Measurements from ENCODE around the gene ITPKB. TPM values are rescaled to one million over a fixed set of nuclear protein-coding genes. Genes with fewer than 3 reads are reported as not detected.

The ITPKB gene
- polyA plus RNA-seq (2011; rRNA removed) (2.8 and 3.0 TPM in 2 replicates), polyA minus RNA-seq (2011; rRNA and poly(A)+ RNA removed) (7.9 and 9.4 TPM in 2 replicates)

GRCh38 chr1:226738995-226739695, at the start of gene ITPKB:
ITPKB (minus strand) TSS chr1:226739282; CDS start chr1:226737458, 1,824 bp downstream.
- peaks cover 2% of the 10 kb centered on the region for H3K27me3 ChIP-seq (ENCODE audit: control insufficient read depth, insufficient read depth, low read length)
- TF ChIP-seq CTCF (IDR thresholded peaks at IDR 0.05; ENCODE audit: low read depth, low read length) = no peak
- DNase-seq (ENCODE audit: low read depth, low spot score) = peak; percentile 38
- ChIA-PET CTCF (interaction anchor here (0.7 to 1.0 kb wide), 5 partner anchors 10 to 106 kb away, joined by 3 to 7 read pairs (median 4); no protein-coding TSS in a partner anchor), POLR2A (interaction anchor here (0.6 to 1.1 kb wide), 3 partner anchors 67 to 292 kb away, joined by 3 to 4 read pairs (median 3); no protein-coding TSS in a partner anchor)
- peak within 1 kb of the TSS; percentile 72 for H3K4me3 ChIP-seq (ENCODE audit: low read depth, low read length)
- peak within 1 kb of the TSS; percentile 21 for H3K27ac ChIP-seq (ENCODE audit: low read depth, low read length)
- H3K9me3 ChIP-seq (ENCODE audit: control insufficient read depth, insufficient read depth, low read length) = peaks cover 7% of the 10 kb centered on the region

GRCh38 chr1:226787638-226788037, 48.6 kb upstream of the ITPKB start:
- POLR2A ChIA-PET = no interaction called here
- Histone ChIP-seq H3K9me3 (ENCODE audit: control insufficient read depth, insufficient read depth, low read length) (no peaks in the 10 kb centered on the region), H3K4me3 (ENCODE audit: low read depth, low read length) (no peak overlapping the region), H3K27me3 (ENCODE audit: control insufficient read depth, insufficient read depth, low read length) (peaks cover 15% of the 10 kb centered on the region), H3K27ac (ENCODE audit: low read depth, low read length) (no peak overlapping the region)
- DNase-seq (ENCODE audit: low read depth, low spot score) = no peak
- CTCF ChIA-PET = no interaction called here
- no peak for TF ChIP-seq CTCF (IDR thresholded peaks at IDR 0.05; ENCODE audit: low read depth, low read length)

- CTCF ChIA-PET = no interaction called here
- POLR2A ChIA-PET = no interaction called here
- no peak for DNase-seq (ENCODE audit: low read depth, low spot score)
- TF ChIP-seq CTCF (IDR thresholded peaks at IDR 0.05; ENCODE audit: low read depth, low read length) = no peak
- Histone ChIP-seq H3K27ac (ENCODE audit: low read depth, low read length) (no peak overlapping the region), H3K27me3 (ENCODE audit: control insufficient read depth, insufficient read depth, low read length) (peaks cover 17% of the 10 kb centered on the region), H3K9me3 (ENCODE audit: control insufficient read depth, insufficient read depth, low read length) (no peaks in the 10 kb centered on the region), H3K4me3 (ENCODE audit: low read depth, low read length) (no peak overlapping the region)
Observed at GRCh38 chr1:226787071-226787470, 48.0 kb upstream of the ITPKB start.

- no peak overlapping the region for H3K4me3 ChIP-seq (ENCODE audit: low read depth, low read length)
- TF ChIP-seq CTCF (IDR thresholded peaks at IDR 0.05; ENCODE audit: low read depth, low read length) = no peak
Observed at GRCh38 chr1:226786550-226786949, 47.5 kb upstream of the ITPKB start.

GRCh38 chr1:226785805-226786204, 46.7 kb upstream of the ITPKB start:
- ChIA-PET POLR2A (no interaction called here), CTCF (no interaction called here)
- no peak overlapping the region for H3K27ac ChIP-seq (ENCODE audit: low read depth, low read length)
- H3K27me3 ChIP-seq (ENCODE audit: control insufficient read depth, insufficient read depth, low read length) = peaks cover 15% of the 10 kb centered on the region
- no peaks in the 10 kb centered on the region for H3K9me3 ChIP-seq (ENCODE audit: control insufficient read depth, insufficient read depth, low read length)
- no peak for TF ChIP-seq CTCF (IDR thresholded peaks at IDR 0.05; ENCODE audit: low read depth, low read length)
- DNase-seq (ENCODE audit: low read depth, low spot score) = no peak
- H3K4me3 ChIP-seq (ENCODE audit: low read depth, low read length) = no peak overlapping the region

More at GRCh38 chr1:226786550-226786949, 47.5 kb upstream of the ITPKB start:
- POLR2A ChIA-PET = no interaction called here
- no peak overlapping the region for H3K27ac ChIP-seq (ENCODE audit: low read depth, low read length)
- H3K9me3 ChIP-seq (ENCODE audit: control insufficient read depth, insufficient read depth, low read length) = no peaks in the 10 kb centered on the region
- no peak for DNase-seq (ENCODE audit: low read depth, low spot score)
- CTCF ChIA-PET = no interaction called here
- H3K27me3 ChIP-seq (ENCODE audit: control insufficient read depth, insufficient read depth, low read length) = peaks cover 17% of the 10 kb centered on the region
